OCI-LY3 (cell line): ENCODE results near the gene CACNA1B.

Source experiments
- CTCF ChIP-seq: fragments of 200-600, 300-600 bp; sonication (generic); IDR thresholded peaks from 2 replicates; pipeline ENCODE4 v1.5.1; 2014; ENCODE audit warnings: antibody characterized with exemption, low read length, low read depth
- EZH2phosphoT487 ChIP-seq: fragments of 200-600 bp; shearing (Covaris generic); IDR thresholded peaks from 2 replicates; pipeline ENCODE4 v1.6.1; 2018; ENCODE audit warnings: antibody characterized with exemption, mixed run types, low read depth

- no peak for TF ChIP-seq CTCF
- no peak for TF ChIP-seq EZH2phosphoT487
Measured at GRCh38 chr9:137827908-137828526, 49.6 kb upstream of the CACNA1B start.
